ENCODE data around the gene RAB11A. TPM values are rescaled to one million over a fixed set of nuclear protein-coding genes. Genes with fewer than 3 reads are reported as not detected.

Gene RAB11A
- total RNA-seq, 3 donors from 2014 or later, result 108 to 156 (median 147) TPM

- TF ChIP-seq POLR2AphosphoS5 (IDR thresholded peaks at IDR 0.05) (no peak), CTCF (IDR thresholded peaks at IDR 0.05) (no peak), POLR2A (IDR thresholded peaks at IDR 0.05) (no peak)
- no peak for DNase-seq (ENCODE audit: low spot score in 2 of 2)
- intact Hi-C loops (cut with DNase I; ENCODE audit: low total_unique reads), result no loop called here
- Histone ChIP-seq H3K4me1 (no peaks in the 10 kb centered on the region), H3K9me3 (no peaks in the 10 kb centered on the region), H3K27me3 (no peaks in the 10 kb centered on the region), H3K27ac (no peak overlapping the region), H3K4me3 (no peak overlapping the region), H3K36me3 (no peaks in the 10 kb centered on the region)
Measured at GRCh38 chr15:65920825-65921309, 51.6 kb downstream of the RAB11A start.

- no peaks in the 10 kb centered on the region for H3K27me3 ChIP-seq
- intact Hi-C loops (cut with DNase I; ENCODE audit: low total_unique reads), result no loop called here
- H3K4me1 ChIP-seq, result no peaks in the 10 kb centered on the region
- TF ChIP-seq POLR2A (IDR thresholded peaks at IDR 0.05) (no peak), POLR2AphosphoS5 (IDR thresholded peaks at IDR 0.05) (no peak), CTCF (IDR thresholded peaks at IDR 0.05) (no peak)
- no peak overlapping the region for H3K4me3 ChIP-seq
- no peak overlapping the region for H3K27ac ChIP-seq
- DNase-seq (ENCODE audit: low spot score in 2 of 2), result no peak
- no peaks in the 10 kb centered on the region for H3K9me3 ChIP-seq
- H3K36me3 ChIP-seq, result no peaks in the 10 kb centered on the region
Measured at GRCh38 chr15:65921780-65922179, 52.5 kb downstream of the RAB11A start.

GRCh38 chr15:65922621-65923020 lies 53.3 kb downstream of the RAB11A start:
- H3K9me3 ChIP-seq, result no peaks in the 10 kb centered on the region
- H3K27me3 ChIP-seq, result no peaks in the 10 kb centered on the region
- H3K4me3 ChIP-seq, result no peak overlapping the region
- H3K4me1 ChIP-seq, result no peaks in the 10 kb centered on the region
- DNase-seq (ENCODE audit: low spot score in 2 of 2), result no peak
- intact Hi-C loops (cut with DNase I; ENCODE audit: low total_unique reads), result no loop called here
- H3K27ac ChIP-seq, result no peak overlapping the region
- no peaks in the 10 kb centered on the region for H3K36me3 ChIP-seq
- TF ChIP-seq POLR2A (IDR thresholded peaks at IDR 0.05) (no peak), CTCF (IDR thresholded peaks at IDR 0.05) (no peak), POLR2AphosphoS5 (IDR thresholded peaks at IDR 0.05) (no peak)

- Histone ChIP-seq H3K4me1 (no peaks in the 10 kb centered on the region), H3K27me3 (no peaks in the 10 kb centered on the region), H3K27ac (no peak overlapping the region), H3K36me3 (no peaks in the 10 kb centered on the region), H3K9me3 (no peaks in the 10 kb centered on the region), H3K4me3 (no peak overlapping the region)
- intact Hi-C loops (cut with DNase I; ENCODE audit: low total_unique reads), result no loop called here
- TF ChIP-seq POLR2A (IDR thresholded peaks at IDR 0.05), result no peak
- no peak for DNase-seq (ENCODE audit: low spot score in 2 of 2)
Measured at GRCh38 chr15:65923264-65923663, 54.0 kb downstream of the RAB11A start.

GRCh38 chr15:65924004-65924403 lies 54.7 kb downstream of the RAB11A start:
- Histone ChIP-seq H3K4me3 (no peak overlapping the region), H3K27me3 (no peaks in the 10 kb centered on the region), H3K36me3 (no peaks in the 10 kb centered on the region), H3K4me1 (no peaks in the 10 kb centered on the region), H3K9me3 (no peaks in the 10 kb centered on the region), H3K27ac (no peak overlapping the region)
- intact Hi-C loops (cut with DNase I; ENCODE audit: low total_unique reads), result no loop called here
- TF ChIP-seq POLR2AphosphoS5 (IDR thresholded peaks at IDR 0.05), result no peak
- no peak for DNase-seq (ENCODE audit: low spot score in 2 of 2)

- DNase-seq (ENCODE audit: low spot score in 2 of 2), result no peak
Measured at GRCh38 chr15:65925338-65925737, 56.0 kb downstream of the RAB11A start.

More at GRCh38 chr15:65925338-65925737, 56.0 kb downstream of the RAB11A start:
- no peak overlapping the region for H3K27ac ChIP-seq
- H3K9me3 ChIP-seq, result no peaks in the 10 kb centered on the region
- intact Hi-C loops (cut with DNase I; ENCODE audit: low total_unique reads), result no loop called here
- TF ChIP-seq CTCF (IDR thresholded peaks at IDR 0.05) (no peak), POLR2AphosphoS5 (IDR thresholded peaks at IDR 0.05) (no peak), POLR2A (IDR thresholded peaks at IDR 0.05) (no peak)
- H3K27me3 ChIP-seq, result no peaks in the 10 kb centered on the region
- no peaks in the 10 kb centered on the region for H3K36me3 ChIP-seq
- no peak overlapping the region for H3K4me3 ChIP-seq
- H3K4me1 ChIP-seq, result no peaks in the 10 kb centered on the region
